Stimulated activated CD4-positive, alpha-beta T cell treated with anti-CD3 and anti-CD28 coated beads, TNF-alpha, amount 100 ng/mL, for 48 hours (primary cell): ENCODE results near the gene PTPRF.

Source experiments
- DNase-seq, 3 donors: peaks; one replicate each; pipeline ENCODE4 v3.0.0-alpha.2; 2020; ENCODE audit warnings: low read depth in 3 of 3

The PTPRF gene

DNA sequence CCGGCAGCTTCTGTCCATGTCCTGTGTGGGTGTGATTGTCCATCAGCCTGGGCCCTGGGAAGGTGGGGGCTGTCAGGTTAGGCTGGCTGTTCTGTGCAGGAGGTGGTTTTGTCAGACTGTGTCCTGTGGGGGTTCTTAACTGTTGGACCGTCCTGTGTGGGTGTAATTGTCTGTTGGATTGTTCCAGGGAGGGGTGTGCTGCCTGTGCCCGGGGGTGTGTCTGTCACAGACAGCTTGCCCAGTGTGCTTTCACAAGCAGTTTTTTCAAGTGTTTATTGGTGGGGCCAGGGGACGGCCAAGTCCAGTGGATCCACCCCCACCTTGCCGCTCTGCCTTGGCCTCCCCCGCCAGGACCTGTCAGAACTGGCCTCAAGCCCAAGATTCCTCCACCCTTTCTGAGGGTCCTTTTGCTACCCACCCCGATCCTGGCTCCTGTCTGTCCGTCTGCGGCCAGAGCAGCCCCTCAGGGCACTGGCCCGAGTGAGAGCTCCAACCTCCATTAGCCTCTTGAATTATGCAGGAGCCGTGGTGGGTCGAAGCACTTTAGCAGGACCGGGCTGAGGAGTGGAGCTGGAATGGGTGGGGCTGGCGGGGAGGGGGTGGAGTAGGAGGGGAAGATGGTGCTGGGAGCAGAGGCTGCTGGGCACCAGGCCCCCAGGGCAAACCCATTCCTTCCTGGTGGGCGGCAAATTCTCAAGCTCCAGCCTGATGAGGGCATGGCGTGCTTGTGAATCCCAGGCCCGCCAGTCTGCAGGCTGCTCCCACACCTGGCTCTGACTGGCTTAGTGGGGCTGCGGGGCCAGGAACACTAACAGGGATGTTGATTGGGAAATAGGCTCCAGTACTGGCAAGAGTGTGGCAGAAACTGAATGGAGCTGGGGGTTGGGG, 47.2 kb downstream of the PTPRF start:
- no peak for DNase-seq

DNA sequence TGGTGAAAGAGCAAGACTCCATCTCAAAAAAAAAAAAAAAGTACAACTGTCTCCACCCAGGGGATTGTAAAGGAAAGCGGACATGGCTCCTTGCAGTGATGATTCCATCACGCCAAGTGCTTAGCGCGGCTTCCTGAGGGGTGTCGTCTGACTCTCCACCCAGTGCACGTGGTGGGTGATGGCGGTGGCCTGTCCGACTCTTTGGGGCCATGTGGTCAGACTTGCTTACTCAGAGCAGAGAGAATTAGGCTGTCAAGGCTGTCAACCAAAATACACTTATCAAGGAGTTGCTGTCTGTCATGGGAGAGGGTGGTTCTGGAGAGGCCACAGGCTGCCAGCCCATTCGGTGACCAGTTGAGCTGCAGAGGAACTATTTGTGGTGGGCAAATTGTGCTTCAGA, 49.4 kb downstream of the PTPRF start:
- no peak for DNase-seq

DNA sequence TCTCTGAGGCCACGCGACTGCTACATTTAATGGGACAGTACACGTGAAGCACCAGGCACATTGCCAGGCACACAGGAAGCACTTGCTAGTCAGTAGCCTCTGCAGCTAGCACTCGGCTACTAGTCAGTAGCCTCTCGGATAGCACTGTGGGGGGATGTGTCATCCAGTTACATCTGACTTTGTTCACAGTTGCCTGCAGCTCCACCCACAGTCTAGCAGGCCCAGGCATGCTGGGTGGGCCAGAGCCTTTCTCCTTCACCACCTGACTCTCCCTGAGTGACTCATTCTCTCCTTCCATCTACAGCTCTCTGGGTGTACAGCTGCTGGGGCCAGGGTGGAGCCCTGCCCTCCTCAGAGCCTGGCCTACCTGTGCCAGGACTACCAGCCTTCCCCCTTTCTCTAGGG, 51.5 kb downstream of the PTPRF start:
- peak; percentile 6 to 63 (median 15) for DNase-seq

DNA sequence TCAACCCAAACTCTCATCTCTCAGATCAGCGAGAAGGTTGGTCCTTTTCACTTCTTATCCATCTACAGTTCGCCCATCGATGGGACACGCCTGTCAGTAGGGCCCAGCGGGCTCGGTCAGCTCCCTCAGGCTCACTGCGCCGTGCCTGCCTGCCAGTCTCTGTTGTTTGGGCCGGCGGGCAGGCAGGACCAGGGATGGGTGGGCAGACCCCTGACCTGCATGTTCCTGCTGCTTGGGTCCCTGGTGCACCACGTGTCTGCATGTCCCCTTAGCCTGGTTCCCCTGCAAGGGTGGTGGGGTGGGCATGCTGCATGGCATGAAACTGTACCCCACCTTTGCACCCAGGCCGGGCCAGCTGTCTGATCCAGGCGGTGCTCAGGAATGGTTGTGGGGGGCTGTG, 52.4 kb downstream of the PTPRF start:
- no peak for DNase-seq

DNA sequence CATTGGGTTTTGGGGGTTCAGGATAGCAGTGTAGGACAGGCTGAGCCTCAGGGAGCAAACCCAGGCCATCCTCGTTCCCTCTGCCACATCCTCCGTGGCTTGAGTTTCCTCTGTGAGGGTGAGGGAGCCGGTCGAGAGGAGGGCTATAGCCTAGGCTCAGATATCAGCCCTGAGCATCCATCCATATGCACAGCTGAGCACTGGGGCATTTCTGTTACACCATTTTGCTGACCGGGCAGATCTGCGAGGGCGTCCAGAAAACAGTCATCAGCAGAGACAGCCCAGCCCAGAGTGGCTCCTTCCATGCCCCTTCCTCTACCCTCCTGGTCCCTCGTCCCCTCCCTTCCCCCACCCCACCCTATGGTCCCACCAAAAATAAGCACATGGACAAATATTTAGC, 53.5 kb downstream of the PTPRF start:
- DNase-seq = no peak

DNA sequence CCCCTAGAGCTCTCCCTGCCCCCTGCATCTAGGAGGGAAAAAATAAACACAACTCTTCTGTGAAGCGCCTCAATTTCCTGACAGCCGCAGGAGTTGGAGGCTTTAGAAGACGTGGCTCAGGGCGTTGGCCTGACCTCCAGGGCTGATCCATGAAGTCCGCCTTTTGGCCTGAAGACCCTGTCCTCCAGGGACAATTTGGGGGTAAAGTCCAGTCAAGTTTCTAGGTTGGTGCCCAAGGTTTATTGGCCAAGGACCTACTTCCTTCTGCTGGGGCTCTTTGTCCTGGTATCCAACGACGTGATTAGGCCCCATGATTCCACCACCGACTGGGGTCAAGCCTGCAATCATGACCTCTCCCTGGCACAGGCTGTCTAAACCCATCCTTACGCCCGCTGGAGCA, 54.9 kb downstream of the PTPRF start:
- no peak for DNase-seq

DNA sequence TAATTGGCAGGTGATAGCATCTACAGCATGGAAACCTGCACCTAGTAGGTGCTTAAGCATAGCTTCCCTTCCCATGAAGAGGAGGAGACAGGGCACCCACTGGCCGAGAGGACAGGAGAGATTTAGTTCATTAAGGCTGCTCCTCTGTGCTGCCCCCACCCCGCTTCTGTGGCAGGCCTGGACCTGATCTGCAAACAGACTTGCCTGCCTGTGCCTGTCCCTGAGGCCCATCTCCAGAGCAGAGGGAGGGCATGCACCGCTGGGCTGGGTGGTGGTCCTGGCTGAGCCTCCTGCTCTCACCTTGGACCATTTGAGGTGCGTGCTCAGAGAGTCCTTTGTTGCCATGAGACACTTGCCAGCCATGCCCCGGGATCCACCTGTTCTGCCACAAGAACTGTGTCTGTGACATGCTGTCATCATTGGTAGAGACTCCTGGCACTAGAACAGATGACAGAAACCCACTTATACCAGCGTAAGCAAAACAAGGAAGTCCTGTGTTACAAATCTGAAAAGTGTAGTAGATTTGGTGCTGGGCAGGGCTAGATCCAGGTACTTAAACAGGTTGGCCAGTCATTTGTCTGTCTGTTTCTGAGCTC, 55.6 kb downstream of the PTPRF start:
- DNase-seq = no peak

DNA sequence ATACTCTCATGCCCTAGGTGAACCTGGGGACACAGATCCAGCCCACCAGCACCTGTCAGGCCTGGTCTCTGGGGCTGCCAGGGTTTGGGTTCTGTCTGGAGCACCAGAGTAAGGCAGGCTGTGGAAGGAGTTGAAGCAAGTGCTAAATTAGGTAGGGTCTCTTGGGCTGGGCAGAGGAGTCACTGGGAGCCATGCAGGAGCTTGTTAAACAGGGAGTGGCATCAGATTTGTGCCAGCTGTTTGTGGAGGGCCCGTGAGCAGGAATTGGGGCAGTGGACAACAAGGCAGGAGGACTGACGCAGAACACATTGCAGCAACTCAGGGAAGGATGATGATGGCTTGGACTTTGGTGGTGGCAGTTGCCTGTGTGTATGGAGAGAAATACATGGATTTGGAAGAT, 56.3 kb downstream of the PTPRF start:
- no peak for DNase-seq

DNA sequence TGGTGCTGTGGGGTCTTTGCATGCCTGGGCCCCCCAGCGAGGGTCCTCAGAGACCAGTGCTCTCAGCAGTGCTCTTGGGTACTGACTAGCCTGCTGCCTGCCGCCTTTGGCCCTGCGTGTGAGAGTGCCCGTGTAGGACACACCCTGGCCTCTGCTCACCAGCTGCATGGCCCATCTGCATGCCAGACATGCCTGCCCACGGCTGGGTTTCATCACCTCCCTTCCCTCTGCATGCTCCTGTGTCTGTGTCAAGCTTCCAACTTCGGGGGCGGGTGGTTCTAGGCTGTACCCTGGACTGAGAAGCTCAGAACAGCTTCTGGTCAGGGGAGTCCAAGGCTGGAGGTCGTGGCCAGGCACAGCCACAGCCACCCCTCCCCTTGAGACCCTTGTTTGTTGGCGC, 56.9 kb downstream of the PTPRF start:
- no peak for DNase-seq

DNA sequence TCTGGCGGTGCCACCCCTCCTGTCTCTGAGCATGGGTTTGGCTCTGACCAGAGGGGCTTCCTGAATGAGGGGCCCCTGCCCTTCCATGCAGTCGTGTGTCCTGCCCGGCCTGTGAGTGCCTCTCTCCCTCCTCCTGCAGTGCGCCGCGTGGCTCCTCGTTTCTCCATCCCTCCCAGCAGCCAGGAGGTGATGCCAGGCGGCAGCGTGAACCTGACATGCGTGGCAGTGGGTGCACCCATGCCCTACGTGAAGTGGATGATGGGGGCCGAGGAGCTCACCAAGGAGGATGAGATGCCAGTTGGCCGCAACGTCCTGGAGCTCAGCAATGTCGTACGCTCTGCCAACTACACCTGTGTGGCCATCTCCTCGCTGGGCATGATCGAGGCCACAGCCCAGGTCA, 57.9 kb downstream of the PTPRF start:
- DNase-seq = no peak

DNA sequence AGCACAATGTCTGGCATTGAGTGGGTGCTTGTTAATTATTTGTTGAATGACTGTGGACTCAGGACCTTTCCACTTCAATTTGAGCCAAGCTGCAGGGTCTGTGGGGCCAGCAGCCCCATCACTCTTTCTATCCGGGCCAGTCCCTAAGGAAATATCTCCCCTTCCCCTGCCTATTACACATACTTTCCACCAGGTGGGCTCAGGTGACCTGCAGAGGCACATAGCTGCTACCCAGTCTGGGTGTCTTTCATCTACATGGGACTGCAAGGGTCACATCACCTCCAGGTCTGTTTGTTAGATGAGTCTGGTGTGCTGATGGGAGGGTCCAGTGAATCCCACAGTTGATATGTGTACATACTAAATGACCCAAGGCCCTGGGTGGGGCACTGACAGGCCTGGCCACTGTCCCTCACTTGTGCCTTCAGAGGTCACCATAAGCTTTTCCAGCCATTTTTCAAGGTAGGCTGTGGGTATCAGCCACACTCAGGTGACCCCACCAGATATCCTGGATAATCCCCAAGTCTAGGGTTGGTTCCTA, 59.8 kb downstream of the PTPRF start:
- no peak for DNase-seq

DNA sequence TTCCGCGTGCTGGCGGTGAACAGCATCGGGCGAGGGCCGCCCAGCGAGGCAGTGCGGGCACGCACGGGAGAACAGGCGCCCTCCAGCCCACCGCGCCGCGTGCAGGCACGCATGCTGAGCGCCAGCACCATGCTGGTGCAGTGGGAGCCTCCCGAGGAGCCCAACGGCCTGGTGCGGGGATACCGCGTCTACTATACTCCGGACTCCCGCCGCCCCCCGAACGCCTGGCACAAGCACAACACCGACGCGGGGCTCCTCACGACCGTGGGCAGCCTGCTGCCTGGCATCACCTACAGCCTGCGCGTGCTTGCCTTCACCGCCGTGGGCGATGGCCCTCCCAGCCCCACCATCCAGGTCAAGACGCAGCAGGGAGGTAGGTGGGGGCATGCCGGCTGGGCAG, 60.5 kb downstream of the PTPRF start:
- DNase-seq = no peak

DNA sequence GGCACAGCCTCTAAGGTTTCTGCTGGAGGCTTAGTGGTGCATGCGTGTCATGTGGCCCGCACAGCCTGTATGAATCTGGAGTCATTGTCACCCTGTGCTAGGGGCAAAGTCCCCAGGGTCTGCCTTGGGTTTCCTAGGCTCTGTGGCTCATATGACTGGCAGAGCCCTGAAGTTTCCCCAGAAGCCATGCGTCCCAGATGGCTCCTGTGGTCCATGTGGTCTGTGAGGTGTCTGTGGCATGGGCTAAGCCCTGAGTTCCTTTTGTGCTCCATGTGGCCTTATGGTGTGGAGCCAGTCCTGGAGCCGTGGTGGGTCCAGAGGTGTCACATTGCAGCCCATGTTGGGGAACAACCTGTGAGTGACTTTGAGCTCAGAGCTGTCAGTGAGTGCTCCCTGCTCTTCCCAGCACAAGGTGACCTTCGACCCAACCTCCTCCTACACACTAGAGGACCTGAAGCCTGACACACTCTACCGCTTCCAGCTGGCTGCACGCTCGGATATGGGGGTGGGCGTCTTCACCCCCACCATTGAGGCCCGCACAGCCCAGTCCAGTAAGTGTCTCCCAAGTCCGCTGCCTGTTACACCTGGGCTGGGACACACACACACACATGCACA, 61.5 kb downstream of the PTPRF start:
- no peak for DNase-seq

DNA sequence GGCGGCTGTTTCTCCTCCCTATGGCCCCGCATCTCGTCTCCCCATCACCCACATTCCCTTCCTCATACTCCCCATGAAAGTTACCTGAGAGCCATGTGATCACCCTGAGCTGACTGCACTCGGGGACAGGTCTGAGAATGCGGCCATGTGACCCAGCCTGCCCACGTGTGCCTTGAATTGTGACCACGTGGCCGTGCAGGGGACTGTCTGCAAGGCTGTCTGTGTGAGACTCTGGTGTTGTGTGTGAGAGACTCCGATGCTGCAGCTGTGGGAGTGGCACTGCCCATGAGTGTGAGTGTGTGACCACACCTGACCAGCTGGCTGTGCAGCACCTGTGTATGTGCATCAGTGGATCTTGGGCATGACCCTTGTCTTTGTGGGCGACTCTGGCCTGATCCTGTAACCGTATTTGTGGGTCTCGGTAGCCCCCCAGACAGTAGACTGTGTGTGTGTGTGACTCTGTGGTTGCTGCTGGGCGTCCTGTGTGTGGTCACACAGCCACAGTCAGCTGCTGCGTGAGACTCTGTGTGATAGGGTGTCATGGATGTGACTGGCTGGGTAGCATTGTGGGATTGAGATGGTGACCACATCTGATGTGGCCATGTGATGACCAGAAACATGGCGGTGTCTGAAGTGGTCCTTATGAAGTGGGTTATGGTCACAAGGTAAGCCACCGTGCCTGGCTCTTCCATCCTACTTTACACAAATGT, 62.4 kb downstream of the PTPRF start:
- DNase-seq = no peak

DNA sequence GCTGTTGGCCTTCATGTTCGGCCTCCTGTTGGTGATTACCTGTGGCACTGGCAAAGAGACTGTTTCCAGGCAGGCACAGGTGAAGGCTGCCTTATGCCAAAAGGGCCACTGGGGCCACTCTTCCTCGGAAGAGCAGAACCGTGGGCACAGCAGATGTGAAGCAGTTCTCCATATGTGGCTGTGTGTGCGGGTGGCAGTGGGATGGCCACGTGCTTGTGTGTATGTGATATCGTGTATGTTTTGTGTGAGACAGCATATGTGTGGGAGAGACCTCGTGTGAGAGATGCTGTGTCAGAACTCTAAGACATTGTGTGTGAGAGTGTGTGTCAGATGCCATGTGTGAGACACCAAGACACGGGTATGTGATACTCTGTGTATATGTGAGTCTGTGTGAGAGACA, 65.9 kb downstream of the PTPRF start:
- no peak for DNase-seq

DNA sequence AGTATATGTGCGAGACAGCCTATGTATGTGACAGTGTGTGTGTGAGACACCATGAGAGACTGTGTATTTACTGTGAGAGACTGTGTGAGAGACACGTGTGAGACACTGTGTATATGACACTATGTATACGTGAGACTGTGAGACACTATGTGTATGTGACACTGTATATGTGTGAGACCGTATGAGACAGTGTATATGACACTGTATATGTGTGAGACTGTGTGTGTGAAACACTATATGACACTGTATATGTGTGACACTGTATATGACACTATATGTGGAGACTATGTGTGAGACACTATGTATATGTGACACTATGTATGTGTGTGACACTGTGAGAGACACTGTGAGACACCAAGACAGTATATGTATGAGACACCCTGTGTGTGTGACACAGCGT, 66.3 kb downstream of the PTPRF start:
- no peak for DNase-seq

DNA sequence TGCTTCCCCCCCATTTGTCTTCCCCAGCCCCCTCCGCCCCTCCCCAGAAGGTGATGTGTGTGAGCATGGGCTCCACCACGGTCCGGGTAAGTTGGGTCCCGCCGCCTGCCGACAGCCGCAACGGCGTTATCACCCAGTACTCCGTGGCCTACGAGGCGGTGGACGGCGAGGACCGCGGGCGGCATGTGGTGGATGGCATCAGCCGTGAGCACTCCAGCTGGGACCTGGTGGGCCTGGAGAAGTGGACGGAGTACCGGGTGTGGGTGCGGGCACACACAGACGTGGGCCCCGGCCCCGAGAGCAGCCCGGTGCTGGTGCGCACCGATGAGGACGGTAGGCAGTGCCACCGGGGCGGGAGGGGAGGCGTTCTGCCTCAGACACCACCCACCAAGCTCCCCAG, 67.0 kb downstream of the PTPRF start:
- DNase-seq = no peak

DNA sequence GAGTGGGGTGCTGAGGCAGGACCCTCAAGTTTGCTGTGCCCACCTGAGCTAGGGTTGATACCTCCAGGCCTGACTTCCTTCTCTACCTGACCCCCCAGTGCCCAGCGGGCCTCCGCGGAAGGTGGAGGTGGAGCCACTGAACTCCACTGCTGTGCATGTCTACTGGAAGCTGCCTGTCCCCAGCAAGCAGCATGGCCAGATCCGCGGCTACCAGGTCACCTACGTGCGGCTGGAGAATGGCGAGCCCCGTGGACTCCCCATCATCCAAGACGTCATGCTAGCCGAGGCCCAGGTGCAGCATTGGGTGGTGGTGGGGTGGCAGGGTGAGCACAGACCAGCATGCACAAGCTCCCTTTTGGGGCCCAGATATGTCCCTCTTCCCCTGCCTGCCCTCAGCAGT, 67.9 kb downstream of the PTPRF start:
- DNase-seq = no peak

DNA sequence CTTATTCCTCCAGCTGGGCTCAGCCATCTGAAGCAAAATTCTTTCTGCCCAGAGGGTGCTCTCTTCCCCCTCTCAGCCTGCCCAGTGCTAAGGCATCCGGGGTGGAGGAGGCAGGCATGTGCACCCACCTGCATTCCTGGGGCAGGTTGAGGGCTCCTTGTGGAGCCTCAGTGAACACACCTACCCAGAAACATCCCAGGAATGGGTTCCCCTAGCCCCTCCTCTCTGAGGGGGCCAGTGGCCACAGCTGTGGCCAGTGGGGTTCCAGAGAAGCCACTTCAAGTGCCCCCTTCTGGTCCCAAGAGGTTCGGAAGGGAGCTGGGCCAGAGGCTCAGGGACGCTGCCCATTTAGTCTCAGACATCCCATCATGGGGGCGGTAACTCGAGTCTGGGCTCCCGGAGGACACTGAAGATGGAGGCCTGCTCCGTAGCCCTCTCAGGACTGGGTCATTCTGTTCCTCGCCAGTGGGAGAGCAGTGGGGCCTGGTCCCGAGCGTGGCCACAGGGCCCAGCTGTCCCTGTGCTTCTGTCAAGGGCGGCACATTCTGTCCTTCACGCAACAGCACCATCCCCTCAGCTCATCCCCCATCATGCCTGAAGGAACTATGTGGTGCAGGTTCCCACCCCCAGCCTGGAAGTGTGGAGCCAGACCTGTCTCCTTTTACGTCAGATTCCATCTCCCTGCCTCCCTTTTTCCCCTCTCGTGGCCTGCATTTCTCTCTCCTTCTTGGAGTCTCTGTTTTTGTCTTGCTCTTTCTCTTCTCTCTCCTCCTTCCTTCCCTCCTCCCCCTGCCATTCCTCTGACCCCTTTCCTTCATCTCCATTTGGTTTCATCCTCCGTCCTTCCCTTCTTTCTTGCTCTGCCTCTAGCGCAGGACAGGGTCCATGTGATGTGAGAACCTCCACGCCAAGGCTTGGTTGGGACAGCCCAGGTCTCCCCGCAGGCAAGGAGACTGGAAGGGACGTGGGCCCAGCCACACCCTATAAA, 69.6 kb downstream of the PTPRF start:
- no peak for DNase-seq

DNA sequence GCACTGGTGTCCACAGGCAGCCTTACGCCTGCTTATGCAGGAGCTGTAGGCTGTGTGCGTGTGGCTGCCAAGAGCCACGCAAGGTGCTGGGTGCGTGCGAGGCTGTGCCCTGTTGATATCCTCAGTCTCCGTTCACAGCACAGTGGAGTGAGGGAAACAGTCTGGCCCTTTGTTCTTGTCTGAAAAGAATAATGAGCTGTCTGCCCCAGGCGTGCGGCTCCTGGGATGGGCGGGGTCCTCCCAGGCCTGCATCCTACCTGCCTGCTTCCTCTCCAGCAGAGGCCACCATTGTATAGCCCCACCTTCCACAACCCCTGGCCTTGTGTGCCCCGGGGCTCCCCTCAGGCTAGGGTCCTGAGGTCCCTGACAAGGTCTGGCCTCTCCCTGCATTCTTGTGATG, 72.3 kb downstream of the PTPRF start:
- no peak for DNase-seq

DNA sequence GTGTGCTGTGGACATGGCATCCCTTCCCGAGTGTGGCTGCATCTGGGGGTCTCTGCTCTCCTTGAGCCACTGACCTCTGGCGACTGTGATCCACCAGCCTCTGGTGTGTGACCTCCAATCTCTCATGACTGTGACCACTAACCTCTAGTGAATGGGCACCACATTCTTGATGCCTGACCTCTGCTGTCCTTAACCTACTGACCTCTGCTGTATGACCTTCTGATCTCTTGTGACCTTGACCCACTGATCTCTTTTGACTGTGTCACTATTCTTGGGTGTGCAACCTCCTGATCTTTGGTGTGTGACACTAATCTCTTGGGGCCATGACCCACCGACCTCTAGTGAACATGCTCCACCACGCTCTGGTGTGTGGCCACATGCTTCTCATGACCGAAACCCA, 73.5 kb downstream of the PTPRF start:
- DNase-seq = no peak
